Measurements from ENCODE around the gene SLAMF9.

The SLAMF9 gene

GRCh38 chr1:159977364-159978106, 23.5 kb upstream of the SLAMF9 start:
- no peak overlapping the region for H3K4me3 ChIP-seq (ENCODE audit: low read length in 2 of 2)
- H3K9ac ChIP-seq (ENCODE audit: low read length in 2 of 2) = no peak overlapping the region
- no peaks in the 10 kb centered on the region for H3K9me3 ChIP-seq (ENCODE audit: control insufficient read depth in 2 of 2, low read length in 2 of 2)
- H3K4me1 ChIP-seq (ENCODE audit: control insufficient read depth, insufficient read depth, low read length) = peaks cover 2% of the 10 kb centered on the region
- H3K27me3 ChIP-seq (ENCODE audit: control insufficient read depth in 1 of 2, insufficient read depth in 2 of 2, low read length in 2 of 2) = no peaks in the 10 kb centered on the region
- no peaks in the 10 kb centered on the region for H3K36me3 ChIP-seq (ENCODE audit: control insufficient read depth in 2 of 2, insufficient read depth in 2 of 2, low read length in 2 of 2)
- H3K27ac ChIP-seq (ENCODE audit: low read length) = no peak overlapping the region

GRCh38 chr1:159974350-159974965, 20.4 kb upstream of the SLAMF9 start:
- Histone ChIP-seq H3K9ac (ENCODE audit: low read length in 2 of 2) (no peak overlapping the region), H3K27me3 (ENCODE audit: control insufficient read depth in 1 of 2, insufficient read depth in 2 of 2, low read length in 2 of 2) (no peaks in the 10 kb centered on the region), H3K4me1 (ENCODE audit: control insufficient read depth, insufficient read depth, low read length) (no peaks in the 10 kb centered on the region), H3K9me3 (ENCODE audit: control insufficient read depth in 2 of 2, low read length in 2 of 2) (no peaks in the 10 kb centered on the region), H3K4me3 (ENCODE audit: low read length in 2 of 2) (no peak overlapping the region), H3K27ac (ENCODE audit: low read length) (no peak overlapping the region), H3K36me3 (ENCODE audit: control insufficient read depth in 2 of 2, insufficient read depth in 2 of 2, low read length in 2 of 2) (no peaks in the 10 kb centered on the region)

- no peaks in the 10 kb centered on the region for H3K27me3 ChIP-seq (ENCODE audit: control insufficient read depth in 1 of 2, insufficient read depth in 2 of 2, low read length in 2 of 2)
- H3K36me3 ChIP-seq (ENCODE audit: control insufficient read depth in 2 of 2, insufficient read depth in 2 of 2, low read length in 2 of 2) = no peaks in the 10 kb centered on the region
- H3K27ac ChIP-seq (ENCODE audit: low read length) = no peak overlapping the region
- no peaks in the 10 kb centered on the region for H3K4me1 ChIP-seq (ENCODE audit: control insufficient read depth, insufficient read depth, low read length)
- no peaks in the 10 kb centered on the region for H3K9me3 ChIP-seq (ENCODE audit: control insufficient read depth in 2 of 2, low read length in 2 of 2)
- no peak overlapping the region for H3K4me3 ChIP-seq (ENCODE audit: low read length in 2 of 2)
- H3K9ac ChIP-seq (ENCODE audit: low read length in 2 of 2) = no peak overlapping the region
These were observed 19.4 kb upstream of the SLAMF9 start for GRCh38 chr1:159973350-159973940.

GRCh38 chr1:159972443-159973205, 18.6 kb upstream of the SLAMF9 start:
- Histone ChIP-seq H3K4me1 (ENCODE audit: control insufficient read depth, insufficient read depth, low read length) (no peaks in the 10 kb centered on the region), H3K4me3 (ENCODE audit: low read length in 2 of 2) (no peak overlapping the region), H3K36me3 (ENCODE audit: control insufficient read depth in 2 of 2, insufficient read depth in 2 of 2, low read length in 2 of 2) (no peaks in the 10 kb centered on the region), H3K27ac (ENCODE audit: low read length) (no peak overlapping the region), H3K9ac (ENCODE audit: low read length in 2 of 2) (no peak overlapping the region), H3K27me3 (ENCODE audit: control insufficient read depth in 1 of 2, insufficient read depth in 2 of 2, low read length in 2 of 2) (no peaks in the 10 kb centered on the region), H3K9me3 (ENCODE audit: control insufficient read depth in 2 of 2, low read length in 2 of 2) (no peaks in the 10 kb centered on the region)

- no peak overlapping the region for H3K9ac ChIP-seq (ENCODE audit: low read length in 2 of 2)
- no peaks in the 10 kb centered on the region for H3K27me3 ChIP-seq (ENCODE audit: control insufficient read depth in 1 of 2, insufficient read depth in 2 of 2, low read length in 2 of 2)
- H3K9me3 ChIP-seq (ENCODE audit: control insufficient read depth in 2 of 2, low read length in 2 of 2) = no peaks in the 10 kb centered on the region
- no peak overlapping the region for H3K4me3 ChIP-seq (ENCODE audit: low read length in 2 of 2)
- no peak overlapping the region for H3K27ac ChIP-seq (ENCODE audit: low read length)
- no peaks in the 10 kb centered on the region for H3K4me1 ChIP-seq (ENCODE audit: control insufficient read depth, insufficient read depth, low read length)
- no peaks in the 10 kb centered on the region for H3K36me3 ChIP-seq (ENCODE audit: control insufficient read depth in 2 of 2, insufficient read depth in 2 of 2, low read length in 2 of 2)
These were observed 16.9 kb upstream of the SLAMF9 start for GRCh38 chr1:159970932-159971342.

- no peaks in the 10 kb centered on the region for H3K36me3 ChIP-seq (ENCODE audit: control insufficient read depth in 2 of 2, insufficient read depth in 2 of 2, low read length in 2 of 2)
- no peaks in the 10 kb centered on the region for H3K4me1 ChIP-seq (ENCODE audit: control insufficient read depth, insufficient read depth, low read length)
- no peak overlapping the region for H3K9ac ChIP-seq (ENCODE audit: low read length in 2 of 2)
- H3K27me3 ChIP-seq (ENCODE audit: control insufficient read depth in 1 of 2, insufficient read depth in 2 of 2, low read length in 2 of 2) = no peaks in the 10 kb centered on the region
- H3K27ac ChIP-seq (ENCODE audit: low read length) = no peak overlapping the region
- H3K9me3 ChIP-seq (ENCODE audit: control insufficient read depth in 2 of 2, low read length in 2 of 2) = no peaks in the 10 kb centered on the region
- H3K4me3 ChIP-seq (ENCODE audit: low read length in 2 of 2) = no peak overlapping the region
These were observed 14.9 kb upstream of the SLAMF9 start for GRCh38 chr1:159968901-159969300.

GRCh38 chr1:159965263-159965662, 11.2 kb upstream of the SLAMF9 start:
- Histone ChIP-seq H3K27me3 (ENCODE audit: control insufficient read depth in 1 of 2, insufficient read depth in 2 of 2, low read length in 2 of 2) (no peaks in the 10 kb centered on the region), H3K9me3 (ENCODE audit: control insufficient read depth in 2 of 2, low read length in 2 of 2) (no peaks in the 10 kb centered on the region), H3K36me3 (ENCODE audit: control insufficient read depth in 2 of 2, insufficient read depth in 2 of 2, low read length in 2 of 2) (no peaks in the 10 kb centered on the region), H3K27ac (ENCODE audit: low read length) (no peak overlapping the region), H3K4me3 (ENCODE audit: low read length in 2 of 2) (no peak overlapping the region), H3K4me1 (ENCODE audit: control insufficient read depth, insufficient read depth, low read length) (no peaks in the 10 kb centered on the region), H3K9ac (ENCODE audit: low read length in 2 of 2) (no peak overlapping the region)

GRCh38 chr1:159964144-159964543, 10.1 kb upstream of the SLAMF9 start:
- H3K4me3 ChIP-seq (ENCODE audit: low read length in 2 of 2) = no peak overlapping the region
- no peaks in the 10 kb centered on the region for H3K36me3 ChIP-seq (ENCODE audit: control insufficient read depth in 2 of 2, insufficient read depth in 2 of 2, low read length in 2 of 2)
- H3K9ac ChIP-seq (ENCODE audit: low read length in 2 of 2) = no peak overlapping the region
- no peaks in the 10 kb centered on the region for H3K4me1 ChIP-seq (ENCODE audit: control insufficient read depth, insufficient read depth, low read length)
- H3K27me3 ChIP-seq (ENCODE audit: control insufficient read depth in 1 of 2, insufficient read depth in 2 of 2, low read length in 2 of 2) = no peaks in the 10 kb centered on the region
- no peak overlapping the region for H3K27ac ChIP-seq (ENCODE audit: low read length)
- H3K9me3 ChIP-seq (ENCODE audit: control insufficient read depth in 2 of 2, low read length in 2 of 2) = no peaks in the 10 kb centered on the region

GRCh38 chr1:159962176-159962575, 8.1 kb upstream of the SLAMF9 start:
- Histone ChIP-seq H3K9me3 (ENCODE audit: control insufficient read depth in 2 of 2, low read length in 2 of 2) (no peaks in the 10 kb centered on the region), H3K27me3 (ENCODE audit: control insufficient read depth in 1 of 2, insufficient read depth in 2 of 2, low read length in 2 of 2) (no peaks in the 10 kb centered on the region), H3K9ac (ENCODE audit: low read length in 2 of 2) (no peak overlapping the region), H3K4me1 (ENCODE audit: control insufficient read depth, insufficient read depth, low read length) (no peaks in the 10 kb centered on the region), H3K4me3 (ENCODE audit: low read length in 2 of 2) (no peak overlapping the region), H3K27ac (ENCODE audit: low read length) (no peak overlapping the region), H3K36me3 (ENCODE audit: control insufficient read depth in 2 of 2, insufficient read depth in 2 of 2, low read length in 2 of 2) (no peaks in the 10 kb centered on the region)

- Histone ChIP-seq H3K9me3 (ENCODE audit: control insufficient read depth in 2 of 2, low read length in 2 of 2) (no peaks in the 10 kb centered on the region), H3K27me3 (ENCODE audit: control insufficient read depth in 1 of 2, insufficient read depth in 2 of 2, low read length in 2 of 2) (no peaks in the 10 kb centered on the region), H3K36me3 (ENCODE audit: control insufficient read depth in 2 of 2, insufficient read depth in 2 of 2, low read length in 2 of 2) (no peaks in the 10 kb centered on the region), H3K4me1 (ENCODE audit: control insufficient read depth, insufficient read depth, low read length) (no peaks in the 10 kb centered on the region), H3K27ac (ENCODE audit: low read length) (no peak overlapping the region), H3K9ac (ENCODE audit: low read length in 2 of 2) (no peak overlapping the region), H3K4me3 (ENCODE audit: low read length in 2 of 2) (no peak overlapping the region)
These were observed 7.6 kb upstream of the SLAMF9 start for GRCh38 chr1:159961636-159962035.

Data from stomach smooth muscle (tissue), 2 donors.